ENCODE data around the gene GRB2.
"Not testable (repeated sequence)": the region's sequence is repeated elsewhere in the genome, so short reads cannot be mapped to it uniquely, and the experiment has no call there.

Gene GRB2

DNA sequence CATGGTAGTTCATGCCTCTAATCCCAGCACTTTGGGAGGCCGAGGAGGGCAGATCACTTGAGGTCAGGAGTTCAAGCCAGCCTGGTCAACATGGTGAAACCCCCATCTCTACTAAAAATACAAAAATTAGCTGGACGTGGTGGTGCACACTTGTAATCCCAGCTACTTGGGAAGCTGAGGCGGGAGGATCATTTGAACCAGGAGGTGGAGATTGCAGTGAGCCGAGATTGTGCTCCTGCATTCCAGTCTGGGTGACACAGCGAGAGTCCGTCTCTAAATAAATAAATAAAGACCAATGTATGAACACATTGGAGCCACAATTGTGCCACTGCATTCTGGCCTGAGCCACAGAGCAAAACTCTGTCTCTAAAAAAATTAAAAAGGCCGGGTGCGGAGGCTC, 31.9 kb upstream of the GRB2 start:
- not testable (repeated sequence) for H3K4me3 ChIP-seq (ENCODE audit: low read length); H3K9me3 ChIP-seq (ENCODE audit: control insufficient read depth, low read depth, low read length); H3K27ac ChIP-seq (ENCODE audit: low read length); H3K9ac ChIP-seq (ENCODE audit: low read length); H3K36me3 ChIP-seq (ENCODE audit: control insufficient read depth, low read depth, low read length); H3K4me1 ChIP-seq (ENCODE audit: control insufficient read depth, low read depth, low read length); H3K27me3 ChIP-seq (ENCODE audit: control insufficient read depth, insufficient read depth, low read length)

DNA sequence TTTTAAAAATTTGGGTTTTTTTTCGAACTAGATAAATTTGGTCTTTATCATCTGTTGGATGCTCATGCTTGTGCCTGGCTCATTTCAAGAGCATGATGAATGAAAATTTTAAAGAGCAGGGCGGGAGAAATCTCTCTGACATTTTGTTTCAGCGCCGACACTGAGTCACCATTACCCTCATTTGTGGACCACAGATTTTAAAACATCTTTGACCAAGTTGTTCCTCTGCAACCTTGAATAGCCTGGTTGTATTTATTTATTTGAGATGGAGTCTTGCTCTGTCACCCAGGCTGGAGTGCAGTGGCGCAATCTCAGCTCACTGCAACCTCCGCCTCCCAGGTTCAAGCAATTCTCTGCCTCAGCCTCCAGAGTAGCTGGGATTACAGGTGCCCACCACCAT, 29.0 kb upstream of the GRB2 start:
- not testable (repeated sequence) for H3K36me3 ChIP-seq (ENCODE audit: control insufficient read depth, low read depth, low read length); H3K27me3 ChIP-seq (ENCODE audit: control insufficient read depth, insufficient read depth, low read length); H3K4me1 ChIP-seq (ENCODE audit: control insufficient read depth, low read depth, low read length); H3K27ac ChIP-seq (ENCODE audit: low read length); H3K9me3 ChIP-seq (ENCODE audit: control insufficient read depth, low read depth, low read length); H3K4me3 ChIP-seq (ENCODE audit: low read length); H3K9ac ChIP-seq (ENCODE audit: low read length)

DNA sequence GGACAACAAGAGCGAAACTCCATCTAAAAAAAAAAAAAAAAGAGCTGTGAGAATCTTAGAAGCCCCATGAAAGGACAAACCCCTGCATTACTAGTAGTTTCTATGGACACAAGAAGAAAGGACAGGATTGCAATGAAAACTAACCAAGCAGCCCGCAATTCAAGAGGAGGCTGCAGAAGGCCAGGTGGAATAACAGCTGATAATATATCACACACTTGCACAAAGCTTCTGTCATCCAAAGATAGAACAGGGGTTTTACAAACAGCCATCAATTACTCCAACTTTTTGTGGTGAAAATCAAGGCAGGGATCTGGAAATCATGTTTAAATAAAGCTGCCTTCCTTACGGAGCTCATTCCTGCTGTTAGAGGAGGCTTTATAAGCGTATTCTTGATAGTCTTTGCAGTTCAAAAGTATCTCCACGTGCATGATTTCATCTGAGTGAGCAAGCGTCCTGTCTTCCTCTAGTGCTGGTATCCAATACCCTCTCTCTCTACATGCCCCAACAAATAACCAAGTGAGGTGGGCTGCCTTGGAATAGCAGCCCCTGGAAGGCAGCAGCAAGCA, 27.8 kb upstream of the GRB2 start:
- Histone ChIP-seq H3K27ac (ENCODE audit: low read length) (no peak overlapping the region), H3K9me3 (ENCODE audit: control insufficient read depth, low read depth, low read length) (no peaks in the 10 kb centered on the region), H3K36me3 (ENCODE audit: control insufficient read depth, low read depth, low read length) (no peaks in the 10 kb centered on the region), H3K27me3 (ENCODE audit: control insufficient read depth, insufficient read depth, low read length) (no peaks in the 10 kb centered on the region), H3K4me3 (ENCODE audit: low read length) (no peak overlapping the region), H3K4me1 (ENCODE audit: control insufficient read depth, low read depth, low read length) (no peaks in the 10 kb centered on the region), H3K9ac (ENCODE audit: low read length) (no peak overlapping the region)

DNA sequence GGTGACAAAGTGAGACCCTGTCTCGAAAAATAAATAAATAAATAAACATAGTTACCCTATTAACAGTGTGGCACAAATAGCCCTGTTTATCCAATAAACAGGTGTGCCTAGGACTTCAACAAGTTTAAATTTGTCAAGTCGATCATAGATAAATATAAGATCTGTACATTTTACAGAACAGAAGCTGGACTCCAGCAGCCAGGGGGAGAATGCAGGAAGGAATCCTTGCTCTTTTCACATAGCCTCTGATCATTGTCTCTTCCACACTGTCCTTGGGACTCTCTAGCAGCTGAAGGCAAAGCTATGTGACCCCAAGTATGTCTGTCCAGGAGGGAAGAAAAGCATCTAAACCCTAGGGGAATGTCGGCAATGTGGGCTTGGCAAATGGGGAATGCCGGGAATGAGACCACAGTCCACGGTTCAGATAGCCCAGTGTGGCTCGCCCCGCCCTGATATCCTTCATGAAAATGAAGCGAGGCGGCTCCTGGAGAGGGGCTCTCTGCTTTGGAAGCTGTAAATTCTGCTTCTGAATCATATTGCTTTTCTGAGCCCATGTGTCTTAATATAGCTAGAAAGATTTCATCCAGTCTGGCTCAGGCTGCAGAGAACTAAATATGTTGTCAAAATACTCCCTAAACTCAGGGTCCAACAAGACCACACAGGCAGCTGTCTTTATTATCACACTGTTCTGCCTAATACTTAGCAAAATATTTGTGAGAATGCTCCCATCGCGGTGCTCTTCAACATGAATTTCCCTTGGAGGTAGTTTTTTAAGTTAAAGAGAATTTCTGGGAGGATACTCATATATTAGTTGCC, 24.9 kb upstream of the GRB2 start:
- no peak overlapping the region for H3K4me3 ChIP-seq (ENCODE audit: low read length)
- H3K36me3 ChIP-seq (ENCODE audit: control insufficient read depth, low read depth, low read length): no peaks in the 10 kb centered on the region
- H3K9me3 ChIP-seq (ENCODE audit: control insufficient read depth, low read depth, low read length): no peaks in the 10 kb centered on the region
- no peak overlapping the region for H3K27ac ChIP-seq (ENCODE audit: low read length)
- peaks cover 3% of the 10 kb centered on the region for H3K4me1 ChIP-seq (ENCODE audit: control insufficient read depth, low read depth, low read length)
- H3K27me3 ChIP-seq (ENCODE audit: control insufficient read depth, insufficient read depth, low read length): no peaks in the 10 kb centered on the region
- no peak overlapping the region for H3K9ac ChIP-seq (ENCODE audit: low read length)

DNA sequence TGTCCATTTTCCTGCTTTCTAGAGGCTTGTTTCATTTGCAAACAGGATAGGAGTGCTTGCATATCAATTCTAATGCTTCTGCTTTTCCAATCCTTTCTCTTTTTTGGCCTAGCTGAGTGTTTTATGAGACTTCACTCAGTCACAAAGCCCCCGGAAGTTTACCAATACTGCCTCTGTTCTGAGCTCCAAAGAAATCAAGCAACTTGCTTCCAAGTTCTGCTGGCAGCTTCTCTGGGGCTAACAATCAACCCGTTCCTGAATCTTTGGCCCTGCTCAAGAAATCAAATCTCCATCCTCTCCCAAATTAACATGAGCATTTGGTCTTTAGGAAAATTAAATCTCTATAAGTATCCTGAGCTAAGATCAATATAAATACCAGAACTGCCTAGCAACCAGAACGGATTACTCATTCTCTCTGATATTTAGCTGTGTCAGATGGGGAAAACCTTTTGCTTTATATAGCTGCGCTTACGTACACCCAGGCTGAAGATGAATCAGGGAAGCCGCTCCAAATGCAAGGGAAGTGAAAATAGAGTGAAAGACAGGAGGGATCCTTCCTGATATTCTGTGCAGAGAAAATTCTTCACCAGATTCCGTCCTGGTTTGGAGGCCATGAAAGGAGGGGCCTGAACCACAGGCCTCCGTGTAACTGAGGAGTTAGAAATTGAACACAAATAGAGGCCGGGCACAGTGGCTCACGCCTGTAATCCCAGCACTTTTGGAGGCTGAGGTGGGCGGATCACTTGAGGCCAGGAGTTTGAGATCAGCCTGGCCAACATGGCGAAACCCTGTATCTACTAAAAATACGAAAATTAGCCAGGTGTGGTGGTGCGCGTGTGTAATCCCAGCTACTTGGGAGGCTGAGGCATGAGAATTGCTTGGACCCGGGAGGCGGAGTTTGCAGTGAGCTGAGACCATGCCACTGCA, 23.3 kb upstream of the GRB2 start:
- H3K4me3 ChIP-seq (ENCODE audit: low read length): no peak overlapping the region
- H3K27me3 ChIP-seq (ENCODE audit: control insufficient read depth, insufficient read depth, low read length): no peaks in the 10 kb centered on the region
- H3K4me1 ChIP-seq (ENCODE audit: control insufficient read depth, low read depth, low read length): peaks cover 3% of the 10 kb centered on the region
- H3K9me3 ChIP-seq (ENCODE audit: control insufficient read depth, low read depth, low read length): no peaks in the 10 kb centered on the region
- H3K36me3 ChIP-seq (ENCODE audit: control insufficient read depth, low read depth, low read length): no peaks in the 10 kb centered on the region
- H3K9ac ChIP-seq (ENCODE audit: low read length): no peak overlapping the region
- H3K27ac ChIP-seq (ENCODE audit: low read length): no peak overlapping the region

DNA sequence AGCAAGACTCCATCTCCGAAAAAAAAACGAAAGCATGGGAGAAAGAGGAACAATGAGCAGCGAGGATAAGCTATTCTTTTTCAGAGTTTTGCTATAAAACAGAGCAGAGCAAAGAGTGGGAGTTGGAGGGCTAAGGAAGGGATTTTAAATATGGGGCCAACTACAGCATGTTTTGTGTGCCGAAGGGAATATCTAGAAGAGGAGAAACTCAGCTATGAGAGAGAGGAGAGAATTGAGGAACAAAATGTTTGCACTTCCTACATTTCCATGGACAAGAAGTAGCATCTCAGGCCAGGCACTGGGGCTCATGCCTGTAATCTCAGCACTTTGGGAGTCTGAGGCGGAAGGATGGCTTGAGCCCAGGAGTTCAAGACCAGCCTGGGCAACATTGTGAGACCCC, 13.1 kb upstream of the GRB2 start:
- no peak overlapping the region for H3K4me3 ChIP-seq (ENCODE audit: low read length)
- H3K9ac ChIP-seq (ENCODE audit: low read length): no peak overlapping the region
- H3K36me3 ChIP-seq (ENCODE audit: control insufficient read depth, low read depth, low read length): no peaks in the 10 kb centered on the region
- H3K4me1 ChIP-seq (ENCODE audit: control insufficient read depth, low read depth, low read length): no peaks in the 10 kb centered on the region
- H3K9me3 ChIP-seq (ENCODE audit: control insufficient read depth, low read depth, low read length): no peaks in the 10 kb centered on the region
- no peaks in the 10 kb centered on the region for H3K27me3 ChIP-seq (ENCODE audit: control insufficient read depth, insufficient read depth, low read length)
- no peak overlapping the region for H3K27ac ChIP-seq (ENCODE audit: low read length)

DNA sequence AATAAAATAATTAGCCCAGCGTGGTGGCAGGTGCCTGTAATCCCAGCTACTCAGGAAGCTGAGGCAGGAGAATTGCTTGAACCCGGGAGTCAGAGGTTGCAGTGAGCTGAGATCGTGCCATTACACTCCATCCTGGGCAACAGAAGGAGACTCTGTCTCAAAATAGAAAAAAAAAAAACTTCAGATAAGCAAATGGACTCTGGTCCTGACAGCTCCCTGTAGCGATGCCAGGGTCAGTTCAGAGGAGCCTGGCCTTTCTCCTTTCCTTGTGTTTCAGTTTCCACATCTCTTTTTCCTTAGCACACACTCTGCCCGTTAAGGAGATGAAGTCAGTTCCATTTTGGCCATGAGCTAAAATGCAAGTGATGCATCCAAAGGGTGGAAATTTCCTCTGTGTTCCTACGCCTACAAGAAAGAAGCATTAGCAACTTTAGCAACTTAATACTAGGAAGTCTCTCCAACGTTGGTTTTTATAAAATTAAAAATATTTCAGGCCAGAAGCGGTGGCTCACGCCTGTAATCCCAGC, 11.6 kb upstream of the GRB2 start:
- no peak overlapping the region for H3K9ac ChIP-seq (ENCODE audit: low read length)
- no peaks in the 10 kb centered on the region for H3K9me3 ChIP-seq (ENCODE audit: control insufficient read depth, low read depth, low read length)
- H3K27me3 ChIP-seq (ENCODE audit: control insufficient read depth, insufficient read depth, low read length): no peaks in the 10 kb centered on the region
- H3K4me3 ChIP-seq (ENCODE audit: low read length): no peak overlapping the region
- peaks cover 3% of the 10 kb centered on the region for H3K4me1 ChIP-seq (ENCODE audit: control insufficient read depth, low read depth, low read length)
- no peak overlapping the region for H3K27ac ChIP-seq (ENCODE audit: low read length)
- no peaks in the 10 kb centered on the region for H3K36me3 ChIP-seq (ENCODE audit: control insufficient read depth, low read depth, low read length)

DNA sequence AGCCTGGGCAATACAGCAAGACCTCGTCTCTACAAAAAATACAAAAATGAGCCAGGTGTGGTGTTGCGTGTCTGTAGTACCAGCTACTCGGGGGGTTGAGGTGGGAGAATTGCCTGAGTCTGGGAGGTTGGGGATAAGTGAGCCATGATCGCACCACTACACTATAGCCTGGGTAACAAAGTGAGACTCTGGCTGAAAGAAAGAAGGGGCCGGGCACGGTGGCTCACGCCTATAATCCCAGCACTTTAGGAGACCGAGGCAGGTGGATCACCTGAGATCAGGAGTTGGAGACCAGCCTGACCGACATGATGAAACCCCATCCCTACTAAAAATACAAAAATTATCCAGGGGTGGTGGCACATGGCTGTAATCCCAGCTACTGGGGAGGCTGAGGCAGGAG, 10.5 kb upstream of the GRB2 start:
- no peaks in the 10 kb centered on the region for H3K9me3 ChIP-seq (ENCODE audit: control insufficient read depth, low read depth, low read length)
- no peaks in the 10 kb centered on the region for H3K36me3 ChIP-seq (ENCODE audit: control insufficient read depth, low read depth, low read length)
- peaks cover 3% of the 10 kb centered on the region for H3K4me1 ChIP-seq (ENCODE audit: control insufficient read depth, low read depth, low read length)
- no peak overlapping the region for H3K9ac ChIP-seq (ENCODE audit: low read length)
- no peaks in the 10 kb centered on the region for H3K27me3 ChIP-seq (ENCODE audit: control insufficient read depth, insufficient read depth, low read length)
- no peak overlapping the region for H3K4me3 ChIP-seq (ENCODE audit: low read length)
- H3K27ac ChIP-seq (ENCODE audit: low read length): no peak overlapping the region

DNA sequence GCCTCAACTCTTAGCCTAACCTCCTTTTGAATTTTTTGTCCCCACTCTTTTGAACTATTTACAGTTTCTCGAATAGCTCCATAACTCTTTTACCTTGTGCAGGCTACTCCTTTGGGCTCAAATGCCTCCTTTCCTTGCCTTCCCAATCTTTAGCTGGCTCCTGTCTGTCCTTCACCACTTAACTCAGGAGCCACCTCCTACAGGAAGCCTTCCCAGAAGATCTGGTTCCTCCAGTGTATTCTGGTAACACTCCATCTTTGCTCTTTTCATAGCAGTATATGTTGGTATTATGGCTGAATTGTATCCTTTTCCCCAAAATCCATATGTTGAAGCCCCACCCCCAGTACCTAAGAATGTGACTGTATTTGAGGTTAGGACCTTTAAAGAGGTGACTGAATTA, 9.0 kb upstream of the GRB2 start:
- Histone ChIP-seq H3K4me1 (ENCODE audit: control insufficient read depth, low read depth, low read length) (peaks cover 3% of the 10 kb centered on the region), H3K27me3 (ENCODE audit: control insufficient read depth, insufficient read depth, low read length) (no peaks in the 10 kb centered on the region), H3K27ac (ENCODE audit: low read length) (no peak overlapping the region), H3K4me3 (ENCODE audit: low read length) (no peak overlapping the region), H3K36me3 (ENCODE audit: control insufficient read depth, low read depth, low read length) (no peaks in the 10 kb centered on the region), H3K9me3 (ENCODE audit: control insufficient read depth, low read depth, low read length) (no peaks in the 10 kb centered on the region), H3K9ac (ENCODE audit: low read length) (no peak overlapping the region)

DNA sequence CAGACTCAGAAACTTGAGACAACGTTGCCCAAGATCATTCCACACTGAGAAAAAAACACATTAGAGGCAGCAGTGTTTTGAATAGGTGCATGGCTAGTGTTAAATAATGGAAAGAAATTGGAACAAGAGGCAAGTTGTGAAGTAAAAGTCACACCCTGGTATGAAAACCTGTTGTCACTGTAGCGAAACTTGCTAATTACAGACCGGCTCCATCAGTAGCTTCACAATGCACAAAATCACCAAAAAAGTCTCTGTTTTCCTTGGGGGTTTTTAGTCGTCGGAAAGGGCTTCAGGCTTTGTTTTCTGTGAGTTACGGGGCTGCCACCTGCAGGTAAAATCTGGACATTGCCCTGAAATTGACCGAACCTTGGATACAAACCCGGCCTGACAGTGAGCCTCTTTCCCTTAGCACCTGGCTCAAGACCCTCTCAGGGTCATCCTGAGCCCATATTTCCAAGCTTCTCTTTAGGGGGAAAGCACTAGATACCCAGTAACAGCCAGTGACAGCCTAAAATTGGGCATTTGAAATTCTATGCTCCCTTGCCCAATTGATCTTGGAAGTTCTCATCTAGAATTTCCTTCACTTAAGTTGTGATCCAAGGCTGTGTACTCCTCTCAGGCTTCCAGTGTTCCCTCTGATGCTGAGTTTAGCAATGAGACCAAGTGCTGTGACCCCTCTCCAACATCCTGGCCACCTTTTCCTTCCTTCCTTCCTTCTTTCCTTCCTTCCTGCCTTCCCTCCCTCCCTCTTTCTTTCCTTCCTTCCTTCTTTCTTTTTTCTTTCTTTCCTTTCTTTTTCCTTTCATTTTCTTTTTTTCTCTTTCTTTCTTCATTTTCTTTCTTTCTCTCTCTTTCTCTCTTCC, 7.2 kb upstream of the GRB2 start:
- Histone ChIP-seq H3K27me3 (ENCODE audit: control insufficient read depth, insufficient read depth, low read length) (no peaks in the 10 kb centered on the region), H3K27ac (ENCODE audit: low read length) (no peak overlapping the region), H3K4me3 (ENCODE audit: low read length) (no peak overlapping the region), H3K36me3 (ENCODE audit: control insufficient read depth, low read depth, low read length) (no peaks in the 10 kb centered on the region), H3K9me3 (ENCODE audit: control insufficient read depth, low read depth, low read length) (no peaks in the 10 kb centered on the region), H3K9ac (ENCODE audit: low read length) (no peak overlapping the region), H3K4me1 (ENCODE audit: control insufficient read depth, low read depth, low read length) (peaks cover 3% of the 10 kb centered on the region)
